Left renal pelvis (tissue), 4 donors: ENCODE results near the gene BEST3. TPM values are rescaled to one million over a fixed set of nuclear protein-coding genes. Genes with fewer than 3 reads are reported as not detected.
A peak's percentile ranks its signal among the peaks of the same experiment; 100 is the strongest.
"Not testable (repeated sequence)": the region's sequence is repeated elsewhere in the genome, so short reads cannot be mapped to it uniquely, and the experiment has no call there.

Source experiments
- DNase-seq, 4 donors: peaks; one replicate each; pipeline ENCODE4 v3.0.0-alpha.2; 2013; ENCODE audit warnings: low read depth in 4 of 4, low spot score in 3 of 4
- polyA plus RNA-seq, 4 donors: library from polyadenylated mRNA; unstranded; fragments of 120-200 nt; gene quantifications; one replicate each; pipeline ENCODE4 v1.2.1, GENCODE V29; 2013; ENCODE audit not compliant: insufficient read length in 4 of 4

Gene BEST3
- polyA plus RNA-seq, 4 donors: 0.06 to 0.46 (median 0.30) TPM

DNA sequence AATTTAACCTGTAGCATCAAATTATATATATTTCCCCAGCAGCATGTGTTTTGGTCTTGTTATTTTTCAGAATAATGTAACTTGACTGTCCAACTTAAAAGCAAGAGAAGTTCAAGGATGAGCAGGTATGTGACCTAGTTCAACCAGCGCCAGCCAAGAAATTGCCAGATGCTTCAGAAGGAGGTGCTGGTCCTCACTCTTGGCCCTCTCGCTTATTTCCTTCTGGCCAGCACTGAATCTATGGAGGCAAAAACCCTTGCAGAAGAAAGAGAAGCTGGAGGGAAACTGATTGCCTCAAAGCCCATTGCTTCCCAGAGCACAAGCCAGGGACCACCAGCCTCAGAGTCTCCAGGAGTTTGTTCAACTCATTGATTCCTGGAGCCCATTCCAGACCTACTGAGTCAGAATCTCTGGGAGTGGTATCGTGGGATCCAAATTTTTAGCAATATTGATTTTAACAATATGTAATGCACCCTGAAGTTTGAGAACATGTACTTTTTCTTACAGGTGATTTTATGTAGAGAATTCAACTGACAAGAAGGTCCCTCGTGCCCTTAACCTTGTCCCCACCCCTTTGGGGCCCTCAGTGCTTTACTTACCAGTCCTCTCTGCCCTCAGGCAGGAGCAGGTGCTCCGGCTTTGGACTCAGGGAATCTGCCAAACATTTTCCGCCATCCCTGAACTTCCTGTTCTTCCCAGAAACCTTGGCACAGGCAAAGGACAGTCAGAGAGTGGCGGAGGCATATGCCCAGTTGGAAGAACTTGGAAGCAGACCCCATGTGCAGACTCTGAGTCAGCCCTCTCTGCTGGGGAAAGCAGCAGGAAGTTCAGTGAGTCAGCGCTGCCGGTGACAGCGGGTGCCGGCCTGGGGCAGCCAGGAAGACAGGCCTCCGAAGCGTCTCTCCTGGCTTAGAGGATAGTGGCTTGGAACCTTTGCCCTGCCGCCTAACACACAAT is 10.4 kb downstream of the BEST3 start:
- DNase-seq: no peak

DNA sequence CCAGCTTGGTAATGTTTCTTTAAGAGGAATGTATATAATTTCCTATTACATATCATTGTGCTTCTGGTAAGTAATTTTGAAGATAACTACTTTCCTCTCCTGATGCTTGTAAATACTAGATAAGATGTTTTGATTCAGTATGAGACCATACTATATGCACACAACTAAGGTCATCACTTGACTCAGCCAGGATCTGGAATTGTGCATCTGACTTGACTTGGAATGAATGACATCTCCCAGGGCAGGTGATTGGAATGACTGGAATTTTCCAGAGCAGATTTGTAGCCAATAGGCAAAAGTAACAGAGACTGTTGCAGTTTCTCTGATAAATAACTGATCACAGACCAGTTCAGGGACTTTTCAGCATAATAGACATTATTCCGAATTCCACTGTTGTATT is 11.1 kb downstream of the BEST3 start:
- no peak for DNase-seq

GRCh38 chr12:69687390-69687789 is 11.7 kb downstream of the BEST3 start:
- no peak for DNase-seq

GRCh38 chr12:69686731-69687130 is 12.4 kb downstream of the BEST3 start:
- DNase-seq: peak in 3 of 4 donors; percentile 6 to 18 (median 16)

- DNase-seq: no peak
These were observed 13.3 kb downstream of the BEST3 start for GRCh38 chr12:69685810-69686209.

GRCh38 chr12:69684466-69684865 is 14.6 kb downstream of the BEST3 start:
- no peak for DNase-seq

- DNase-seq: no peak
These were observed 16.9 kb downstream of the BEST3 start for GRCh38 chr12:69682110-69682755.

- no peak for DNase-seq
These were observed 20.0 kb downstream of the BEST3 start for GRCh38 chr12:69679119-69679518.

DNA sequence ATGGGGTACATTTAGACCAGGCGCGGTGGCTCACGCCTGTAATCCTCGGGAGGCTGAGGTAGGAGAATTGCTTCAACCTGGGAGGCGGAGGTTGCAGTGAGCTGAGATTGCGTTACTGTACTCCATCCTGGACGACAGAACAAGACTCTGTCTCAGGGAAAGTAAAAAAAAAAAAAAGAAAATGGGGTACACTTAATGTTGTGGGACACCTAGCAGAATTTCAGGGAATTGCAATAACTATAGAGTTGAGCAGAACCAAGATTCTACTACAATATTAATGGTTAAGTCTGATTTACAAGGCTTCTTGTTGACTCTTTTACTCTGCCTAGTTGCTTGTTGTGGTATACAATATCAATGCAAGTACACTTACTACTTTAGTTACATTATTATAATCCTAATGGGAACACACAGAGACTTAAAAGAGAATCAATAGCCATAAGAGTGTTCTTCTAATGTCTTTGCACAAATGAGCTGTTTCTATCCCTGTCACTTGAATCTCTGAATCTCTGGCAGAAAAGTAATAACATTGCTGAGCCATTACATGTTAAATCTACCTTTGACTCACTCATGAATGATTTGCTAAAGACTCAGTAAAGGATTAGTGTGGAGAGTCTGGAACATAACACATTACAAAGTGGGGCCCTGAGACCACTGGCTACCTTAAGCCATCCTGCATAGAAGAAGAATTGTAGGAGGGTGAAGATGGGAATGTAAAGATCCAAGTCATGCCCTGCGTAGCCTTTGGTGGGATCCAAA is 22.7 kb downstream of the BEST3 start:
- no peak for DNase-seq

GRCh38 chr12:69672195-69672594 is 26.9 kb downstream of the BEST3 start:
- no peak for DNase-seq

DNA sequence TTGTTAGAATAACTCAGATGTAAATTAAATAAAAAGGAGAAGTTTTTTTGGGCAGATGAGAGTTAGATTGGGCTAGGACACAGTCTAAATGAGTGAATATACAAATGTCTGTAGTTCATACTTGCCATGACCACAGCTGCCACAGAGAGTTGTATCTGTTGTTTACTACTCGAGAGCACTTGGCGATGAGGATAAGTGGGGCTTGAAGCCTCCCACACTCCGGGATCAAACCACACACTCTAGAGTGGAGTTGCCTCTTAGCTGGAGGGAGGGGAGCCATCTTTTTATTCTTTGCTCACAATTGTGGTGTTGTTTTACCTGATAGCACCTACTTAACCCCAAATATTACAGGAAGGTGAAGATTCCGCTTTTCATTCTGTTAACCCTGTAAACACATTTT is 27.5 kb downstream of the BEST3 start:
- DNase-seq: no peak

DNA sequence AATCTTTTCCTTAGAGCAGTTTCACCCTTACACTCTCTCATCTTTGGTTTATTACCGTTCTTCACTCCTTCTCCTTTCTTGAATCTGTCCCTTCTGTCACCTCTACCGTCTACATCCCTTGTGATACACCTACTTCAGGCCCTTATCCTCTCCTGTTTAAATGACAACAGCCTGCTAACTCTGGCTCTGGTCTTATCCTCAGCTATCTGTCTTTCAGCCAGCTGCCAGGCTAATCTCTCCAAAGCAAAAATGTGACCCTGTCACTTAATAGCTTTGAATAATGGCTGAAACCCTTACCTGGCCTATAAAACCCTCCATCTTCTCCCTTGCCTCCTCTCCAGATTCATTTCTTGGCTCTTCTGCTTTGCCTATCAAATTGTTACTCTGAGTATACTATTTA is 32.3 kb downstream of the BEST3 start:
- DNase-seq: no peak

GRCh38 chr12:69664930-69665377 is 34.1 kb downstream of the BEST3 start:
- DNase-seq: not testable (repeated sequence)

GRCh38 chr12:69663726-69664125 is 35.4 kb downstream of the BEST3 start:
- DNase-seq: no peak

- no peak for DNase-seq
These were observed 36.3 kb downstream of the BEST3 start for GRCh38 chr12:69662764-69663163.

DNA sequence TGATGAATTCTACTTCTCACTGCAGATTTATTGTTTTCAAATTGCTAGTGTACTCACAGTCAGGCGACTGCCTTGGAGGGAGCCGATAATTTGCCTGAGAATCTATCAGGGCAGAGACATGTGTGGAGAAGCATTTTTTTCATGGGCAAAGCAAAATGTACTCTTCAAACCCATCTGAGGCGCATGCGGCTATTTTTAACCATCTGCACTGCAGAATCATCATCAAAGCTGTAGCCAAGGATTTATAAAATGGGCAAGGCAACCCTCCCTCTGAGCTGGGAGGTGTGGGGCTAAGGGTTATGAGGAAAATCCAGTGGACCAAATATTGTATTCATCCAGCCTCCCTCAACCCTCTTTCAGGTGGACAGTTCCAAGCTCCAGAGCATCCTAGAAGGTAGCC is 37.7 kb downstream of the BEST3 start:
- DNase-seq: no peak

DNA sequence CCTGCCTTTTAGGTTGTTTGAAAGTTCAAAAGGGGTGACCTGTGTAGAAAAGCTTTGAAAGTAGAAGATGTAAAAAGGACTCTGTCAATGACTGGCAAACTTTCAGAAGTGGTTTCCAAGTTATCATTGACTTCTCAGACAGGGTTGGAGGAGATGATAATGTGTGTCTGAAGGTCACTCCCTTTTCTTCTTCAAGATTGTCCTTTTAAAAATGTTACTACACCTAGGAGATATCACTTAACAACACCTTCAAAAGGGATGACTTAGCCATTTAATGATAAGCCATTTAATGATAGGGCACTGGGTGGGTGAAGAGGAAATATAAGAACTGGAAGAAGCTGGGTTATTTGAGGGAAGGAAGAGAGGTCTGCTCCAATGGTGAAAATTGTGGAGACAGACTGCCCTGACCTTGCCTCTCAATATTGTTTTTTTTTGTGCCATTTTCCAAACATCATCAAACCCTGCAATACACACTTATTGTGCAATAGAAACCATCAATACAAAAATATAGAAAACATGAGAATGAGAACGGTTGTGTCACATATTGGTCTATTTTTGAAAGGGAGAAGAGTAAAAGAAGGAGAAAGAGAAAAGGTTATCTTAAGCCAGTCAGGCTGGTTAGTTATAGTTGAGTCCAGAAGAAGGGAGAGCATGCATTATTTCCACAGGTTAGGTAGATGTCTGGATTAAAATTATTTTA is 38.8 kb downstream of the BEST3 start:
- DNase-seq: no peak

- no peak for DNase-seq
These were observed 40.9 kb downstream of the BEST3 start for GRCh38 chr12:69658203-69658602.

DNA sequence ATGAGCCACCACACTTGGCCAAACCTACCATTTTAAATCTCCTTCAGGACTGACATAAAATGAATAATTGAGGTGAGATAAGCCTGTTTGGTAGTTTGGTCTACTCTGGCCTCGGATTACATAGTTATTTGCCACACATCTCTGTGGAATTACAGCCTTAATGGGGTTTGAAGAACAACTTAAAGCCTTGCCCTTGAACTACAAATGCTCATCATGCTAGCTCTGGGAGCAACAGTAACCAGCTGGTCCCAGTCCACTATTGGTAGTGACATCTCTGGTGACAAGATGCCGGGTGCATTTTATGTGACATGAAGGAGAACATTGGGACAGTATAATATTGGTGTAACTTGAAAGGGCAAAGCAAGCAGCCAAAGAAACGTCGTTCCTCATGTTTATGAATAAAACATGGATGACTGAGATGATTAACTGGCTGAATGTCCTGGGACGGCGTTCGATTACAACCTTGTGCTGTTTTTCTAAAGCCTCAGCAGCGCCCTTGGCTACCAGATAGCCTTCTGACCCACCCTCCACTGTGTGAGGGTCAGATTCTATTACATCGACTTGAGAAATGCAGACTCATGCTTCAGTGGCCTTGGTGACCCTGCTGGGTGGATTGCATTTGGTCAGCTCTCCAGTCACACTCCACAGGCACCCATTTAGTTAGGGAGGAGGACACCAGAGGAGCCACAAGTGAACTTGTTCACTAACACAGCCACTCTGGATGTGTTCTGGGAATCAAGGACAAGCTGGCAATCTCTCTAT is 41.5 kb downstream of the BEST3 start:
- DNase-seq: peak in 3 of 4 donors; percentile 12 to 58 (median 19)
